ENCODE results near the gene TAC3. TPM values are rescaled to one million over a fixed set of nuclear protein-coding genes. Genes with fewer than 3 reads are reported as not detected.

The TAC3 gene
- total and polyA plus RNA-seq, 2 donors (not counting 3 experiments of a cell fraction or from before 2014, with no cell fraction given) = not detected

- no peaks in the 10 kb centered on the region for H3K4me1 ChIP-seq (ENCODE audit: control insufficient read depth, extremely low read depth, insufficient read depth, low read length)
- ChIA-PET CTCF (interaction anchor here (1.0 to 2.4 kb wide), 5 partner anchors 10 to 20 kb away, joined by 3 to 7 read pairs (median 5); partner anchors contain the start of genes MYO1A and TAC3), POLR2A (no interaction called here)
- no peak overlapping the region for H3K4me3 ChIP-seq (replicated peaks in 1 of 3; ENCODE audit: insufficient read depth in 1 of 3, low read depth in 1 of 3, low read length in 3 of 3)
- DNase-seq (ENCODE audit: low read depth, low spot score) = no peak
- no peaks in the 10 kb centered on the region for H3K9me3 ChIP-seq (replicated peaks; ENCODE audit: control insufficient read depth, insufficient read depth, low read length)
- BruUV-seq (replicated peaks) = no TSS peak
- H3K9me1 ChIP-seq (replicated peaks; ENCODE audit: control insufficient read depth, extremely low read depth, insufficient read depth, low read length) = no peaks in the 10 kb centered on the region
- H3K27ac ChIP-seq (ENCODE audit: insufficient read depth, low read depth, low read length) = no peak overlapping the region
- no peaks in the 10 kb centered on the region for H3K36me3 ChIP-seq (ENCODE audit: control insufficient read depth in 2 of 2, extremely low read depth in 1 of 2, insufficient read depth in 2 of 2, low read length in 2 of 2)
- dilution Hi-C loops (cut with MboI; ENCODE audit: extremely low pct_ligation_motif_present, low sequenced_read_pairs) (no loop called here), intact Hi-C loops (cut with micrococcal nuclease) (no loop called here)
- no peak overlapping the region for H3K9ac ChIP-seq (replicated peaks; ENCODE audit: extremely low read depth, insufficient read depth, low read length)
- peaks cover 11 to 20% of the 10 kb centered on the region in 2 experiments for H3K27me3 ChIP-seq (ENCODE audit: control insufficient read depth in 2 of 2, insufficient read depth in 2 of 2, low read length in 2 of 2)
- H2AFZ ChIP-seq (ENCODE audit: low read depth, low read length) = no peak overlapping the region
- FAIRE-seq = no peak
- no peaks in the 10 kb centered on the region for H3K79me2 ChIP-seq (ENCODE audit: control insufficient read depth, insufficient read depth, low read length)
- no peak for TF ChIP-seq CTCF (IDR thresholded peaks at IDR 0.05; ENCODE audit: extremely low read depth in 1 of 2, insufficient read depth in 1 of 2, low read depth in 1 of 2, low read length in 2 of 2)
- TF ChIP-seq POLR2A (IDR thresholded peaks at IDR 0.05; ENCODE audit: low read depth, low read length) = no peak
- no peaks in the 10 kb centered on the region for H4K20me1 ChIP-seq (replicated peaks; ENCODE audit: control insufficient read depth, extremely low read depth, insufficient read depth, low read length)
- no peak overlapping the region for H3K4me2 ChIP-seq (ENCODE audit: insufficient read depth, low read length)
These were observed 14.9 kb upstream of the TAC3 start for GRCh38 chr12:57031138-57031725.

GRCh38 chr12:57029457-57029856 lies 13.1 kb upstream of the TAC3 start:
- intact Hi-C loops (cut with micrococcal nuclease) = no loop called here
- Histone ChIP-seq H3K79me2 (ENCODE audit: control insufficient read depth, insufficient read depth, low read length) (no peaks in the 10 kb centered on the region), H4K20me1 (replicated peaks; ENCODE audit: control insufficient read depth, extremely low read depth, insufficient read depth, low read length) (no peaks in the 10 kb centered on the region), H2AFZ (ENCODE audit: low read depth, low read length) (no peak overlapping the region), H3K4me1 (ENCODE audit: control insufficient read depth, extremely low read depth, insufficient read depth, low read length) (no peaks in the 10 kb centered on the region), H3K4me3 (replicated peaks in 1 of 3; ENCODE audit: insufficient read depth in 1 of 3, low read depth in 1 of 3, low read length in 3 of 3) (no peak overlapping the region), H3K36me3 (ENCODE audit: control insufficient read depth in 2 of 2, extremely low read depth in 1 of 2, insufficient read depth in 2 of 2, low read length in 2 of 2) (no peaks in the 10 kb centered on the region), H3K9me1 (replicated peaks; ENCODE audit: control insufficient read depth, extremely low read depth, insufficient read depth, low read length) (no peaks in the 10 kb centered on the region), H3K9me3 (replicated peaks; ENCODE audit: control insufficient read depth, insufficient read depth, low read length) (no peaks in the 10 kb centered on the region), H3K27ac (ENCODE audit: insufficient read depth, low read depth, low read length) (no peak overlapping the region), H3K4me2 (ENCODE audit: insufficient read depth, low read length) (no peak overlapping the region), H3K27me3 (ENCODE audit: control insufficient read depth in 2 of 2, insufficient read depth in 2 of 2, low read length in 2 of 2) (peaks cover 14 to 22% of the 10 kb centered on the region in 2 experiments), H3K9ac (replicated peaks; ENCODE audit: extremely low read depth, insufficient read depth, low read length) (no peak overlapping the region)
- no peak for FAIRE-seq
- no TSS peak for BruUV-seq (replicated peaks)
- dilution Hi-C loops (cut with MboI; ENCODE audit: extremely low pct_ligation_motif_present, low sequenced_read_pairs) = no loop called here
- POLR2A ChIA-PET = no interaction called here
- no peak for TF ChIP-seq GATA2 (IDR thresholded peaks at IDR 0.05; ENCODE audit: insufficient read depth, insufficient read length, low read depth, low read length)
- DNase-seq (ENCODE audit: low read depth, low spot score) = no peak
- CTCF ChIA-PET = interaction anchor here (1.0 kb wide), 1 partner anchor 11 kb away, joined by 3 read pairs; no protein-coding TSS in a partner anchor

Data from endothelial cell of umbilical vein (primary cell).